CD4-positive, alpha-beta T cell treated with Interferon gamma for 1 hour (primary cell): Measurements from ENCODE around the gene GASK1B.
A peak's percentile ranks its signal among the peaks of the same experiment; 100 is the strongest.

Experiments used
- DNase-seq: peaks from one replicate; pipeline ENCODE4 v3.0.0-alpha.2; 2020

GASK1B gene

GRCh38 chr4:158182736-158183135, 9.9 kb upstream of the GASK1B start:
- DNase-seq, result no peak

GRCh38 chr4:158181906-158182305, 9.1 kb upstream of the GASK1B start:
- no peak for DNase-seq

- DNase-seq, result no peak
These were observed 6.6 kb upstream of the GASK1B start for GRCh38 chr4:158179465-158179864.

- no peak for DNase-seq
These were observed 4.0 kb upstream of the GASK1B start for GRCh38 chr4:158176776-158177175.

GRCh38 chr4:158176108-158176507, 3.3 kb upstream of the GASK1B start:
- no peak for DNase-seq

GRCh38 chr4:158170691-158171561, 1.9 kb downstream of the GASK1B start:
- peak; percentile 36 for DNase-seq

GRCh38 chr4:158169931-158170690, 2.7 kb downstream of the GASK1B start:
- no peak for DNase-seq

GRCh38 chr4:158169506-158169905, 3.3 kb downstream of the GASK1B start:
- DNase-seq, result no peak

GRCh38 chr4:158168606-158169005, 4.2 kb downstream of the GASK1B start:
- no peak for DNase-seq

- DNase-seq, result no peak
These were observed 6.1 kb downstream of the GASK1B start for GRCh38 chr4:158166701-158167100.

- DNase-seq, result no peak
These were observed 8.0 kb downstream of the GASK1B start for GRCh38 chr4:158164768-158165213.

- no peak for DNase-seq
These were observed 8.7 kb downstream of the GASK1B start for GRCh38 chr4:158163941-158164767.

- no peak for DNase-seq
These were observed 10.2 kb downstream of the GASK1B start for GRCh38 chr4:158162631-158163030.

- DNase-seq, result peak; percentile 13
These were observed 11.1 kb downstream of the GASK1B start for GRCh38 chr4:158161551-158162354.

GRCh38 chr4:158159718-158160094, 13.1 kb downstream of the GASK1B start:
- no peak for DNase-seq

- DNase-seq, result no peak
These were observed 13.6 kb downstream of the GASK1B start for GRCh38 chr4:158159054-158159717.

- DNase-seq, result no peak
These were observed 15.4 kb downstream of the GASK1B start for GRCh38 chr4:158157412-158157811.

GRCh38 chr4:158155656-158156356, 17.0 kb downstream of the GASK1B start:
- no peak for DNase-seq

GRCh38 chr4:158147151-158147550, 25.7 kb downstream of the GASK1B start:
- DNase-seq, result no peak

GRCh38 chr4:158146736-158147135, 26.1 kb downstream of the GASK1B start:
- no peak for DNase-seq

- no peak for DNase-seq
These were observed 33.7 kb downstream of the GASK1B start for GRCh38 chr4:158139086-158139485.
